ENCODE measurements around the gene KRTAP10-5. TPM values are rescaled to one million over a fixed set of nuclear protein-coding genes. Genes with fewer than 3 reads are reported as not detected.

Gene KRTAP10-5
- total RNA-seq, 1 experiment from 2014 or later = not detected

DNA sequence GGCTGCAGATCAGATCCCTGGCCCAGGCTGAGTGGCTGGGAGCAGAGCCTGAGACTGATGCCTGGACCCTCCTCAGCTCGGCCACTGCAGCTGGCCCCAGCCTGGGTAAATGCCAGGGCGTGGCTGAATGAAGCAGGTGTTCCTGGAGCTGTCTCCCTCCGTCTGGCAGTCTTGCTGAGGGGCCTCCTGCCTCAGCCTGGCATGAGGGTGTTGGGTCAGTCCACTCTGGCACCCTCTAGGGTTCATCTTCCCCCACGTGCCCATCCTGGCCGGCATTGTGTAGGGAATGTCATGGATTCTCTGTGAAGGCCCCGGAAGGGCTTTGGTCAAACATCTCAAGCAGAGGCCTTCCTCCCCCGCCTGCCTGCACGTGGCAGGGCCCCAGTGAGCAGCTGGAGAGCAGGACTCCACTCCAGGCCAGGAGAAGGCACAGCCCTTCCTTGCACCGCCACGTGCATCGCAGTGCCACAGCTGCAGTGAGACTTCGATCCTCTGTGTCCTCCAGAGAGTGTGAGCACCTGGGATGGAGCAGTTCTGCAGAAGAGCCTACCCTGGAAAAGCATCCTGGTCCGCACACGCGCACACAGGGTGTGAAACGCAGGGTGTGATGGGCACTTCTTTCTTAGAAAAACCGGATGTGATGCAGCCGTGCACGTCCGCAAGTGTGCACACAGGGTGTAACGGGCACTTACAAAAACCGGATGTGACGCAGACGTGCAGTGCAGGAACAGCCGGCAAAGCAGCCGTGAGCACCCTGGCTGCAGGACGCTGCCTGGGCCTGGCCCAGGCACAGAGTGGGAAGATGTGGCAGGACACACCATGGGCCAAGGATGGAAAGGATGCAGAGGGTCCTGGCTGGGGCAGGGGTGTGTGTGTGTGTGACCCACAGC is 11.5 kb downstream of the KRTAP10-5 start:
- in situ Hi-C loops (cut with HindIII; ENCODE audit: low pct_unique_long_range_greater_than_20kb, low sequenced_read_pairs) (no loop called here), intact Hi-C loops (cut with micrococcal nuclease; ENCODE audit: unreplicated experiment) (no loop called here)
- no TSS peak for BruUV-seq (replicated peaks)
- Histone ChIP-seq H3K27me3 (ENCODE audit: control insufficient read depth, insufficient read depth, low read length) (no peaks in the 10 kb centered on the region), H3K27ac (ENCODE audit: low read length) (no peak overlapping the region), H3K4me1 (ENCODE audit: control insufficient read depth, insufficient read depth, low read length) (peaks cover 5% of the 10 kb centered on the region; the same call in 1 of the 2 replicates), H3K36me3 (ENCODE audit: control insufficient read depth, insufficient read depth, low read length) (no peaks in the 10 kb centered on the region), H3K4me3 (ENCODE audit: low read depth in 2 of 2, low read length in 2 of 2) (no peak overlapping the region), H3K9me3 (ENCODE audit: control insufficient read depth, insufficient read depth, low read depth, low read length) (no peaks in the 10 kb centered on the region)
- ChIA-PET POLR2A (no interaction called here), CTCF (no interaction called here)
- ATAC-seq (no peak; the same call in 1 of the 2 replicates), DNase-seq (ENCODE audit: low read depth, low spot score) (no peak)
- no peak for TF ChIP-seq REST (IDR thresholded peaks at IDR 0.05; ENCODE audit: insufficient read depth in 1 of 2, low read depth in 2 of 2, low read length in 1 of 2)
- no peak for TF ChIP-seq SIN3A (IDR thresholded peaks at IDR 0.05; ENCODE audit: borderline replicate concordance, insufficient read depth, low read depth, low read length)

- H3K27me3 ChIP-seq (ENCODE audit: control insufficient read depth, insufficient read depth, low read length) = no peaks in the 10 kb centered on the region
- peaks cover 2% of the 10 kb centered on the region; the same call in 1 of the 2 replicates for H3K4me1 ChIP-seq (ENCODE audit: control insufficient read depth, insufficient read depth, low read length)
- no peak for TF ChIP-seq TCF7L2 (IDR thresholded peaks at IDR 0.05; ENCODE audit: low read depth, low read length)
- TF ChIP-seq REST (IDR thresholded peaks at IDR 0.05; ENCODE audit: insufficient read depth in 1 of 2, low read depth in 2 of 2, low read length in 1 of 2) = no peak
- TF ChIP-seq, protein P1, sequence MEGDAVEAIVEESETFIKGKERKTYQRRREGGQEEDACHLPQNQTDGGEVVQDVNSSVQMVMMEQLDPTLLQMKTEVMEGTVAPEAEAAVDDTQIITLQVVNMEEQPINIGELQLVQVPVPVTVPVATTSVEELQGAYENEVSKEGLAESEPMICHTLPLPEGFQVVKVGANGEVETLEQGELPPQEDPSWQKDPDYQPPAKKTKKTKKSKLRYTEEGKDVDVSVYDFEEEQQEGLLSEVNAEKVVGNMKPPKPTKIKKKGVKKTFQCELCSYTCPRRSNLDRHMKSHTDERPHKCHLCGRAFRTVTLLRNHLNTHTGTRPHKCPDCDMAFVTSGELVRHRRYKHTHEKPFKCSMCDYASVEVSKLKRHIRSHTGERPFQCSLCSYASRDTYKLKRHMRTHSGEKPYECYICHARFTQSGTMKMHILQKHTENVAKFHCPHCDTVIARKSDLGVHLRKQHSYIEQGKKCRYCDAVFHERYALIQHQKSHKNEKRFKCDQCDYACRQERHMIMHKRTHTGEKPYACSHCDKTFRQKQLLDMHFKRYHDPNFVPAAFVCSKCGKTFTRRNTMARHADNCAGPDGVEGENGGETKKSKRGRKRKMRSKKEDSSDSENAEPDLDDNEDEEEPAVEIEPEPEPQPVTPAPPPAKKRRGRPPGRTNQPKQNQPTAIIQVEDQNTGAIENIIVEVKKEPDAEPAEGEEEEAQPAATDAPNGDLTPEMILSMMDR (IDR thresholded peaks at IDR 0.05) = no peak
- TF ChIP-seq POLR2AphosphoS5 (IDR thresholded peaks at IDR 0.05; ENCODE audit: low read depth, low read length) = no peak
- no peak for TF ChIP-seq SIN3A (IDR thresholded peaks at IDR 0.05; ENCODE audit: borderline replicate concordance, insufficient read depth, low read depth, low read length)
- BruUV-seq (replicated peaks) = no TSS peak
- ChIA-PET POLR2A (no interaction called here), CTCF (no interaction called here)
- in situ Hi-C loops (cut with HindIII; ENCODE audit: low pct_unique_long_range_greater_than_20kb, low sequenced_read_pairs) (no loop called here), intact Hi-C loops (cut with micrococcal nuclease; ENCODE audit: unreplicated experiment) (no loop called here)
- ATAC-seq = no peak
- DNase-seq (ENCODE audit: low read depth, low spot score) = no peak
- no peak overlapping the region for H3K4me3 ChIP-seq (ENCODE audit: low read depth in 2 of 2, low read length in 2 of 2)
- H3K36me3 ChIP-seq (ENCODE audit: control insufficient read depth, insufficient read depth, low read length) = no peaks in the 10 kb centered on the region
- no peaks in the 10 kb centered on the region for H3K9me3 ChIP-seq (ENCODE audit: control insufficient read depth, insufficient read depth, low read depth, low read length)
- no peak overlapping the region for H3K27ac ChIP-seq (ENCODE audit: low read length)
Observed at GRCh38 chr21:44568261-44568660, 12.1 kb downstream of the KRTAP10-5 start.
